ENCODE results near the gene SORCS2. TPM values are rescaled to one million over a fixed set of nuclear protein-coding genes. Genes with fewer than 3 reads are reported as not detected.

Gene SORCS2
- total RNA-seq, 1 experiment from 2014 or later = 0.15 TPM

- Histone ChIP-seq H3K9me3 (ENCODE audit: control insufficient read depth, insufficient read depth, low read depth, low read length) (no peaks in the 10 kb centered on the region), H3K4me3 (ENCODE audit: low read depth in 2 of 2, low read length in 2 of 2) (no peak overlapping the region), H3K27me3 (ENCODE audit: control insufficient read depth, insufficient read depth, low read length) (no peaks in the 10 kb centered on the region), H3K36me3 (ENCODE audit: control insufficient read depth, insufficient read depth, low read length) (no peaks in the 10 kb centered on the region), H3K27ac (ENCODE audit: low read length) (no peak overlapping the region), H3K4me1 (ENCODE audit: control insufficient read depth, insufficient read depth, low read length) (no peaks in the 10 kb centered on the region)
- in situ Hi-C loops (cut with HindIII; ENCODE audit: low pct_unique_long_range_greater_than_20kb, low sequenced_read_pairs) = no loop called here
- DNase-seq (ENCODE audit: low read depth, low spot score) = no peak
- ChIA-PET CTCF (no interaction called here), POLR2A (no interaction called here)
- intact Hi-C loops (cut with micrococcal nuclease; ENCODE audit: unreplicated experiment) = no loop called here
- no peak for TF ChIP-seq POLR2AphosphoS5 (IDR thresholded peaks at IDR 0.05; ENCODE audit: low read depth, low read length)
- no peak for TF ChIP-seq REST (IDR thresholded peaks at IDR 0.05; ENCODE audit: insufficient read depth in 1 of 2, low read depth in 2 of 2, low read length in 1 of 2)
- TF ChIP-seq CTCF (IDR thresholded peaks at IDR 0.05) = no peak
- no peak for TF ChIP-seq SIN3A (IDR thresholded peaks at IDR 0.05; ENCODE audit: borderline replicate concordance, insufficient read depth, low read depth, low read length)
- no peak for TF ChIP-seq TCF7L2 (IDR thresholded peaks at IDR 0.05; ENCODE audit: low read depth, low read length)
- BruUV-seq (replicated peaks) = no TSS peak
- ATAC-seq = no peak
Measured at GRCh38 chr4:7569810-7570783, 377.8 kb downstream of the SORCS2 start.

GRCh38 chr4:7571001-7571400 is 378.7 kb downstream of the SORCS2 start:
- no peak for ATAC-seq
- TF ChIP-seq CTCF (IDR thresholded peaks at IDR 0.05) = no peak
- TF ChIP-seq POLR2AphosphoS5 (IDR thresholded peaks at IDR 0.05; ENCODE audit: low read depth, low read length) = no peak
- no peak for TF ChIP-seq REST (IDR thresholded peaks at IDR 0.05; ENCODE audit: insufficient read depth in 1 of 2, low read depth in 2 of 2, low read length in 1 of 2)
- TF ChIP-seq TCF7L2 (IDR thresholded peaks at IDR 0.05; ENCODE audit: low read depth, low read length) = no peak
- no peak for TF ChIP-seq SIN3A (IDR thresholded peaks at IDR 0.05; ENCODE audit: borderline replicate concordance, insufficient read depth, low read depth, low read length)
- intact Hi-C loops (cut with micrococcal nuclease; ENCODE audit: unreplicated experiment) = no loop called here

More at GRCh38 chr4:7571001-7571400, 378.7 kb downstream of the SORCS2 start:
- no TSS peak for BruUV-seq (replicated peaks)
- in situ Hi-C loops (cut with HindIII; ENCODE audit: low pct_unique_long_range_greater_than_20kb, low sequenced_read_pairs) = no loop called here
- no peaks in the 10 kb centered on the region for H3K27me3 ChIP-seq (ENCODE audit: control insufficient read depth, insufficient read depth, low read length)
- no peaks in the 10 kb centered on the region for H3K36me3 ChIP-seq (ENCODE audit: control insufficient read depth, insufficient read depth, low read length)
- ChIA-PET CTCF (no interaction called here), POLR2A (no interaction called here)
- no peak overlapping the region for H3K27ac ChIP-seq (ENCODE audit: low read length)
- no peak for DNase-seq (ENCODE audit: low read depth, low spot score)
- no peaks in the 10 kb centered on the region for H3K4me1 ChIP-seq (ENCODE audit: control insufficient read depth, insufficient read depth, low read length)
- 0 out of 2 replicates have a peak, but pooled peaks cover 3% of the 10 kb centered on the region for H3K9me3 ChIP-seq (ENCODE audit: control insufficient read depth, insufficient read depth, low read depth, low read length)
- H3K4me3 ChIP-seq (ENCODE audit: low read depth in 2 of 2, low read length in 2 of 2) = no peak overlapping the region

Data from Panc1 (cell line).